ENCODE data around the gene PRXL2C. TPM values are rescaled to one million over a fixed set of nuclear protein-coding genes. Genes with fewer than 3 reads are reported as not detected.

The PRXL2C gene
- total RNA-seq, 1 donor from 2014 or later, result 20.9 TPM

- H3K27ac Mint-ChIP-seq (ENCODE audit: unreplicated experiment), result no peak overlapping the region
- DNase-seq (ENCODE audit: low spot score), result no peak
- H3K4me1 Mint-ChIP-seq (ENCODE audit: low read depth), result peaks cover 14% of the 10 kb centered on the region
- no peaks in the 10 kb centered on the region for H3K27me3 Mint-ChIP-seq (ENCODE audit: low read depth)
- no peaks in the 10 kb centered on the region for H3K36me3 Mint-ChIP-seq (ENCODE audit: low read depth)
- no peaks in the 10 kb centered on the region for H3K9me3 Mint-ChIP-seq (ENCODE audit: low read depth)
- H3K4me3 Mint-ChIP-seq (ENCODE audit: unreplicated experiment), result no peak overlapping the region
- TF ChIP-seq CTCF (IDR thresholded peaks at IDR 0.05), result no peak
Measured at GRCh38 chr9:96605328-96605727, 49.8 kb downstream of the PRXL2C start.

DNA sequence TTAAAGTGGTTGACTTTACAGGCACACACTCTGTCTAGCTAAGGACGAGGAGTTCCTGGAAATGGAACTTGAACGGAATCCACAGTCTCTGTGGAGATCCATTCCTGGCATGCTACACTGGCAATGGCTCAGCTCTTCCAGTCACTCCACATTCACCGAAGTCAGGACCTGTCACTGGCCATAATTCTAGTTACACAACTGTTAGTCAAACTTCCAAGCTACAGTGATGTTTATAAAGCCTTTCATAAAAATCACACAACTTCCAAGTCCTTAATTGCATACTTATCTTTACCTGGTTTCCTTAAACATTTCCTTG is 51.2 kb downstream of the PRXL2C start:
- H3K27me3 Mint-ChIP-seq (ENCODE audit: low read depth), result no peaks in the 10 kb centered on the region
- H3K27ac Mint-ChIP-seq (ENCODE audit: unreplicated experiment), result no peak overlapping the region
- H3K4me3 Mint-ChIP-seq (ENCODE audit: unreplicated experiment), result no peak overlapping the region
- H3K9me3 Mint-ChIP-seq (ENCODE audit: low read depth), result no peaks in the 10 kb centered on the region
- no peaks in the 10 kb centered on the region for H3K36me3 Mint-ChIP-seq (ENCODE audit: low read depth)
- no peak for DNase-seq (ENCODE audit: low spot score)
- TF ChIP-seq CTCF (IDR thresholded peaks at IDR 0.05), result no peak
- peaks cover 14% of the 10 kb centered on the region for H3K4me1 Mint-ChIP-seq (ENCODE audit: low read depth)

- H3K4me1 Mint-ChIP-seq (ENCODE audit: low read depth), result peaks cover 14% of the 10 kb centered on the region
- H3K36me3 Mint-ChIP-seq (ENCODE audit: low read depth), result no peaks in the 10 kb centered on the region
Measured at GRCh38 chr9:96603305-96604003, 51.7 kb downstream of the PRXL2C start.

DNA sequence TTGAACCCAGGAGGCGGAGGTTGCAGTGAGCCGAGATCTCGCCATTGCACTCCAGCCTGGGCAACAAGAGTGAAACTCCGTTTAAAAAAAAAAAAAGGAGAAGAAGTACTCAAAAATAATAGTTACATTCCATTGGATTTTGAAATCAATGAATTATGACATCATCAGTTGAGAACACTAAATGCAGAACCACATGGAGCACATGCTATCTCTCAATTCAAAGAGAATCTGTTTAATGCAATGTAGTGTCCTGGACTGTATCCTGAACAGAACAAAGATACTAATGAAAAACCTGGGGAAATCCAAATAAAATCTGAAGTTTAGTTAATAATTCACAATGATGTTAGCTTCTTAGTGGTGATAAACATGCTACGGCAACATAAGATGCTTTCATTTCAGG is 55.8 kb downstream of the PRXL2C start:
- Mint-ChIP-seq H3K4me3 (ENCODE audit: unreplicated experiment) (no peak overlapping the region), H3K27me3 (ENCODE audit: low read depth) (no peaks in the 10 kb centered on the region), H3K36me3 (ENCODE audit: low read depth) (no peaks in the 10 kb centered on the region), H3K9me3 (ENCODE audit: low read depth) (no peaks in the 10 kb centered on the region), H3K4me1 (ENCODE audit: low read depth) (peaks cover 6% of the 10 kb centered on the region), H3K27ac (ENCODE audit: unreplicated experiment) (no peak overlapping the region)
- no peak for TF ChIP-seq CTCF (IDR thresholded peaks at IDR 0.05)
- no peak for DNase-seq (ENCODE audit: low spot score)

More at GRCh38 chr9:96603305-96604003, 51.7 kb downstream of the PRXL2C start:
- TF ChIP-seq CTCF (IDR thresholded peaks at IDR 0.05), result no peak
- no peak overlapping the region for H3K4me3 Mint-ChIP-seq (ENCODE audit: unreplicated experiment)
- DNase-seq (ENCODE audit: low spot score), result no peak
- H3K27me3 Mint-ChIP-seq (ENCODE audit: low read depth), result no peaks in the 10 kb centered on the region
- no peaks in the 10 kb centered on the region for H3K9me3 Mint-ChIP-seq (ENCODE audit: low read depth)
- H3K27ac Mint-ChIP-seq (ENCODE audit: unreplicated experiment), result no peak overlapping the region

DNA sequence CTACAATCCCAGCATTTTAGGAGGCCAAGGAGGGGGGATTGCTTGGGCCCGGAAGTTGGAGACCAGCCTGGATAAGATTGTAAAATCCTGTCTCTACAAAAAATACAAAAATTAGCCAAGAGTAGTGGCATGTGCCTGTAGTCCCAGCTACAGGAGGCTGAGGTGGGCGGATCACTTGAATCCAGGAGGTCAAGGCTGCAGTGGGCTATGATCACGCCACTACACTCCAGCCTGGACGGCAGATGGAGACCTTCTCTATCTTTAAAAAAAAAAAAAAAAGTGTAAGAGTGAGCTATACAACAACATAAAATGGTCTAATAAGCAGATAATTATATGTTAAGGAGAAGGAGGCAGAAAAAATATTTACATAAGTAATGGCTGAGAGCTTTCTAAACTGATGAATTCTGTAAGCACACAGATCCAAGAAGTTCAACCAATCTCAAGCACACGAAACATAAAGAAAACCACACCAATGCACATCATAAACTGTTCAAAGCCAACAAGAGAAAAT is 58.5 kb downstream of the PRXL2C start:
- Mint-ChIP-seq H3K4me3 (ENCODE audit: unreplicated experiment) (no peak overlapping the region), H3K9me3 (ENCODE audit: low read depth) (no peaks in the 10 kb centered on the region), H3K4me1 (ENCODE audit: low read depth) (no peaks in the 10 kb centered on the region), H3K36me3 (ENCODE audit: low read depth) (no peaks in the 10 kb centered on the region), H3K27ac (ENCODE audit: unreplicated experiment) (no peak overlapping the region), H3K27me3 (ENCODE audit: low read depth) (no peaks in the 10 kb centered on the region)
- no peak for TF ChIP-seq CTCF (IDR thresholded peaks at IDR 0.05)
- no peak for DNase-seq (ENCODE audit: low spot score)

Other genes starting within 250 kb of the PRXL2C start
- 1.5 to 7.9 TPM (median 1.7 TPM) in 3 replicates for gene ZNF367, start 236.9 kb downstream of the PRXL2C start, total RNA-seq
- gene HABP4, start 205.1 kb downstream of the PRXL2C start, total RNA-seq, result 19.3 to 28.9 TPM (median 26.2 TPM) in 3 replicates
- 14.5 to 16.8 TPM (median 15.5 TPM) in 3 replicates for gene CDC14B, start 35.5 kb downstream of the PRXL2C start, total RNA-seq
- 7.9 to 12.3 TPM (median 8.8 TPM) in 3 replicates for gene ZNF510, start 122.8 kb upstream of the PRXL2C start, total RNA-seq
- 3.1 to 5.2 TPM (median 3.2 TPM) in 3 replicates for gene ZNF782, start 199.2 kb upstream of the PRXL2C start, total RNA-seq